Epithelial cell of esophagus (primary cell): ENCODE results near the gene AGPAT3.

ENCODE experiments used
- DNase-seq: peaks from one replicate; pipeline ENCODE4 v3.0.0; 2010; ENCODE audit warnings: low read depth
- H3K4me3 ChIP-seq: 2 replicates; pipeline ENCODE4 v1.5.1; 2011; ENCODE audit warnings: mild to moderate bottlenecking, low read length, control low read depth
- CTCF ChIP-seq: IDR thresholded peaks from 2 replicates; pipeline ENCODE4 v1.5.1; 2011; ENCODE audit warnings: low read depth, mild to moderate bottlenecking, low read length, control low read depth, inconsistent platforms; ENCODE audit not compliant: insufficient read depth; ENCODE audit errors: missing control alignments

Gene AGPAT3

GRCh38 chr21:43933199-43933598 is 68.2 kb downstream of the AGPAT3 start:
- H3K4me3 ChIP-seq, result no peak overlapping the region
- no peak for TF ChIP-seq CTCF
- no peak for DNase-seq

- DNase-seq, result no peak
- no peak for TF ChIP-seq CTCF
- no peak overlapping the region for H3K4me3 ChIP-seq
These were observed 68.7 kb downstream of the AGPAT3 start for GRCh38 chr21:43933680-43934079.

- TF ChIP-seq CTCF, result no peak
- no peak for DNase-seq
- no peak overlapping the region for H3K4me3 ChIP-seq
These were observed 69.1 kb downstream of the AGPAT3 start for GRCh38 chr21:43934116-43934515.

GRCh38 chr21:43934716-43935705 is 70.0 kb downstream of the AGPAT3 start:
- H3K4me3 ChIP-seq, result no peak overlapping the region
- no peak for DNase-seq
- TF ChIP-seq CTCF, result no peak

GRCh38 chr21:43935711-43936110 is 70.7 kb downstream of the AGPAT3 start:
- no peak overlapping the region for H3K4me3 ChIP-seq
- TF ChIP-seq CTCF, result no peak
- no peak for DNase-seq

GRCh38 chr21:43936247-43936967 is 71.4 kb downstream of the AGPAT3 start:
- no peak for DNase-seq
- no peak for TF ChIP-seq CTCF
- no peak overlapping the region for H3K4me3 ChIP-seq
